Activated naive CD8-positive, alpha-beta T cell treated with anti-CD3 and anti-CD28 coated beads, Interleukin-2, amount 50 U/mL, for 24 hours (primary cell): ENCODE data around the gene HTN3.
"Not testable (repeated sequence)": the region's sequence is repeated elsewhere in the genome, so short reads cannot be mapped to it uniquely, and the experiment has no call there.

ENCODE experiments used
- ATAC-seq: fragments of 150-1000 bp; cut with Tn5 transposase; one replicate; pipeline ENCODE4 v1.10.0; 2021
- DNase-seq: peaks from one replicate; pipeline ENCODE4 v3.0.0; 2021
- H3K27ac Mint-ChIP-seq: one replicate; pipeline ENCODE4 v1.8.0; 2021; ENCODE audit warnings: mild to moderate bottlenecking, mixed read lengths
- H3K27me3 Mint-ChIP-seq: one replicate; pipeline ENCODE4 v1.8.0; 2021; ENCODE audit warnings: mixed read lengths
- H3K36me3 Mint-ChIP-seq: one replicate; pipeline ENCODE4 v1.8.0; 2021; ENCODE audit warnings: low read depth, mixed read lengths
- H3K4me1 Mint-ChIP-seq: one replicate; pipeline ENCODE4 v1.8.0; 2021; ENCODE audit warnings: mixed read lengths
- H3K4me3 Mint-ChIP-seq: one replicate; pipeline ENCODE4 v1.8.0; 2021; ENCODE audit warnings: mild to moderate bottlenecking, moderate library complexity, mixed read lengths
- H3K9me3 Mint-ChIP-seq: one replicate; pipeline ENCODE4 v1.8.0; 2021; ENCODE audit warnings: mixed read lengths

HTN3 gene

GRCh38 chr4:70028159-70028558 is at the start of gene HTN3:
Gene HTN3, plus strand, starts transcription at chr4:70028459. Its CDS starts 2,282 bp downstream, at chr4:70030741.
- H3K27me3 Mint-ChIP-seq, H3K36me3 Mint-ChIP-seq, H3K27ac Mint-ChIP-seq, DNase-seq, H3K4me1 Mint-ChIP-seq, H3K4me3 Mint-ChIP-seq, ATAC-seq, H3K9me3 Mint-ChIP-seq: not testable (repeated sequence)

DNA sequence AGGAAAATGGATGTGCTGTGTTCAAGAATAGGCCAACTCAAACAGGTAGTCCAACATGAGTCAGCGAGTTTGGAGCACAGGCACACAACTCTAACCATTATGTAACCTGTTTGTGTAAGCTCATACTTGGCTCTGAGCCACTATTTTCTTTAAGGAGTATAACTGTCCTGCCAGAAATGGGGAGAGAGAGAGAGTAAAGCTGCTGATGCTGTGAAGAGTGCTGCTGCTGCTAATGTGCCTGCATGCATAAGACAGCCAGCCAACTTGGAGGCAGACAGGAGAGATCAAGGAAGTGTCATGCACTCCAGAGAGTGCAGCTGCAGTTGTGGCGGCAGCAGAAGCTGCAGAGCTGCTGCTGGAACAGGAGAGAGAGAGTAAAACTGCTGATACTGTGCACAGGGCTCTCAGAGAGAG is 44.2 kb upstream of the HTN3 start:
- H3K4me1 Mint-ChIP-seq = no peaks in the 10 kb centered on the region
- no peaks in the 10 kb centered on the region for H3K9me3 Mint-ChIP-seq
- no peak overlapping the region for H3K4me3 Mint-ChIP-seq
- no peaks in the 10 kb centered on the region for H3K36me3 Mint-ChIP-seq
- ATAC-seq (no peak), DNase-seq (no peak)
- no peaks in the 10 kb centered on the region for H3K27me3 Mint-ChIP-seq
- no peak overlapping the region for H3K27ac Mint-ChIP-seq

DNA sequence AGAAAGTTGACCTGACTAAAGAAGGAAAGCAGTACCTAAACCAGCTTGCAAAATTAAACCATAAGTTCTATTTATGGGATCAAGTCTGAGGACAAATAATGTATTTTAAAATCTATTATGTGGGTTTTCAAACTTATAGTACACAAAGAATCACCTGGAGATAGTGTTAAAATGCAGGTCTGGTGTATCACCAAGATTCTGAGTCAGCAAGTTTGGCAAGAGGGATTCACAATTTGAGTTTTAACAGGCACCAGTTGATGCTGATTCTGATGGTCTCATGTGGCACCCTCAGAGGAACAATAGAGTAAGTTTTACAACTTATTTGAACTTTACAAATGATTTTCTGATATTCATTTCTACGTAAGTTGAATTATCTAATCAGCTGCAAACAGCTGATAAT is 41.6 kb upstream of the HTN3 start:
- no peaks in the 10 kb centered on the region for H3K4me1 Mint-ChIP-seq
- H3K36me3 Mint-ChIP-seq = no peaks in the 10 kb centered on the region
- ATAC-seq = no peak
- no peaks in the 10 kb centered on the region for H3K27me3 Mint-ChIP-seq
- H3K4me3 Mint-ChIP-seq = no peak overlapping the region
- no peak overlapping the region for H3K27ac Mint-ChIP-seq
- no peak for DNase-seq
- H3K9me3 Mint-ChIP-seq = no peaks in the 10 kb centered on the region

GRCh38 chr4:69991016-69991415 is 37.2 kb upstream of the HTN3 start:
- no peaks in the 10 kb centered on the region for H3K36me3 Mint-ChIP-seq
- no peaks in the 10 kb centered on the region for H3K9me3 Mint-ChIP-seq
- ATAC-seq (no peak), DNase-seq (no peak)
- no peak overlapping the region for H3K27ac Mint-ChIP-seq
- no peaks in the 10 kb centered on the region for H3K4me1 Mint-ChIP-seq
- H3K27me3 Mint-ChIP-seq = no peaks in the 10 kb centered on the region
- H3K4me3 Mint-ChIP-seq = no peak overlapping the region

GRCh38 chr4:69994782-69995181 is 33.5 kb upstream of the HTN3 start:
- no peak for DNase-seq
- Mint-ChIP-seq H3K36me3 (no peaks in the 10 kb centered on the region), H3K9me3 (no peaks in the 10 kb centered on the region), H3K4me1 (no peaks in the 10 kb centered on the region), H3K27ac (no peak overlapping the region), H3K27me3 (no peaks in the 10 kb centered on the region), H3K4me3 (no peak overlapping the region)
- no peak for ATAC-seq

- Mint-ChIP-seq H3K4me1 (no peaks in the 10 kb centered on the region), H3K36me3 (no peaks in the 10 kb centered on the region), H3K27me3 (no peaks in the 10 kb centered on the region), H3K9me3 (no peaks in the 10 kb centered on the region), H3K27ac (no peak within 1 kb of the TSS), H3K4me3 (no peak within 1 kb of the TSS)
- no peak for ATAC-seq
- DNase-seq = no peak
Measured at GRCh38 chr4:69995526-69996016, 32.7 kb upstream of the HTN3 start, which contains the start of gene STATH. Gene STATH, plus strand, starts transcription at chr4:69995966. Its CDS starts 2,472 bp downstream, at chr4:69998438.

DNA sequence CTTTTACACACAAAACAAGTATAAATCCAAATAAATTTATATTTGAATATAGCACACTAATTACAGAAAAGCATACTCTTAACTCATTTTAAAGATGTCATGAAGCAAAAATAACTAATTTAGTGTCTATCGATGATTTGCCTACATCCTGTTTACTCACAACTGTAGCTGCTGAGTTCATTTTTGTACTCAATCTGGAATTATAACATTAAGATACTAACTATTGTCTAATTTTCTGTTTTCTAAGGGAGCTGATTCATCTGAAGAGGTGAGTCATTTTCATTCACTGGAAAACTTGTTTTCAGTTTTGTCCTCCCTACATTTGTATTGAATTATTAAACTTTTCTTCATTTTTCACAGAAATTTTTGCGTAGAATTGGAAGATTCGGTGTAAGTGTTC is 28.8 kb upstream of the HTN3 start:
- no peak overlapping the region for H3K27ac Mint-ChIP-seq
- no peaks in the 10 kb centered on the region for H3K9me3 Mint-ChIP-seq
- ATAC-seq (no peak), DNase-seq (no peak)
- H3K4me1 Mint-ChIP-seq = no peaks in the 10 kb centered on the region
- H3K36me3 Mint-ChIP-seq = no peaks in the 10 kb centered on the region
- H3K27me3 Mint-ChIP-seq = no peaks in the 10 kb centered on the region
- H3K4me3 Mint-ChIP-seq = no peak overlapping the region

DNA sequence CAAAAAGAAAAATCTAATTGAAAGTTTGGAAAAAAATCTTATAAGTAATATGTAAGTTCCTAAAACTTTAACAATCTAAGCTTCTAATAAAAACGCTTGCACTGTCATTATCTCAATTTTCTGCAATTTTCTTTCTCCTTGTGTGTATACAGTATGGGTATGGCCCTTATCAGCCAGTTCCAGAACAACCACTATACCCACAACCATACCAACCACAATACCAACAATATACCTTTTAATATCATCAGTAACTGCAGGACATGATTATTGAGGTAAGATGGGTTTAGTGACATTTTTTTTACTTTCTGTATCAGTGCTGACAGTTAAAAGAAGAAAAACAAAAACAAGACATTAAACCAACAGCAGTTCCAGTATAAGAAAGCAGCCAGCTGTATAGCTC is 27.5 kb upstream of the HTN3 start:
- H3K4me1 Mint-ChIP-seq = no peaks in the 10 kb centered on the region
- ATAC-seq (no peak), DNase-seq (no peak)
- no peak overlapping the region for H3K27ac Mint-ChIP-seq
- H3K36me3 Mint-ChIP-seq = no peaks in the 10 kb centered on the region
- H3K4me3 Mint-ChIP-seq = no peak overlapping the region
- no peaks in the 10 kb centered on the region for H3K9me3 Mint-ChIP-seq
- H3K27me3 Mint-ChIP-seq = no peaks in the 10 kb centered on the region

- Mint-ChIP-seq H3K9me3 (no peaks in the 10 kb centered on the region), H3K27ac (no peak overlapping the region), H3K27me3 (no peaks in the 10 kb centered on the region), H3K4me1 (no peaks in the 10 kb centered on the region), H3K4me3 (no peak overlapping the region), H3K36me3 (no peaks in the 10 kb centered on the region)
- no peak for ATAC-seq
- DNase-seq = no peak
Measured at GRCh38 chr4:70002507-70002906, 25.8 kb upstream of the HTN3 start.

- Mint-ChIP-seq H3K4me1 (no peaks in the 10 kb centered on the region), H3K9me3 (no peaks in the 10 kb centered on the region), H3K27me3 (no peaks in the 10 kb centered on the region), H3K36me3 (no peaks in the 10 kb centered on the region), H3K27ac (no peak overlapping the region), H3K4me3 (no peak overlapping the region)
- ATAC-seq = no peak
- DNase-seq = no peak
Measured at GRCh38 chr4:70008771-70009170, 19.5 kb upstream of the HTN3 start.

- DNase-seq, H3K4me3 Mint-ChIP-seq, H3K27me3 Mint-ChIP-seq, H3K9me3 Mint-ChIP-seq, H3K36me3 Mint-ChIP-seq, H3K4me1 Mint-ChIP-seq, ATAC-seq, H3K27ac Mint-ChIP-seq: not testable (repeated sequence)
Measured at GRCh38 chr4:70019006-70019405, 9.3 kb upstream of the HTN3 start.

- Mint-ChIP-seq H3K4me1 (no peaks in the 10 kb centered on the region), H3K9me3 (no peaks in the 10 kb centered on the region), H3K36me3 (no peaks in the 10 kb centered on the region), H3K4me3 (no peak overlapping the region), H3K27me3 (no peaks in the 10 kb centered on the region), H3K27ac (no peak overlapping the region)
- DNase-seq = no peak
- ATAC-seq = no peak
Measured at GRCh38 chr4:70023218-70023617, 5.0 kb upstream of the HTN3 start.

DNA sequence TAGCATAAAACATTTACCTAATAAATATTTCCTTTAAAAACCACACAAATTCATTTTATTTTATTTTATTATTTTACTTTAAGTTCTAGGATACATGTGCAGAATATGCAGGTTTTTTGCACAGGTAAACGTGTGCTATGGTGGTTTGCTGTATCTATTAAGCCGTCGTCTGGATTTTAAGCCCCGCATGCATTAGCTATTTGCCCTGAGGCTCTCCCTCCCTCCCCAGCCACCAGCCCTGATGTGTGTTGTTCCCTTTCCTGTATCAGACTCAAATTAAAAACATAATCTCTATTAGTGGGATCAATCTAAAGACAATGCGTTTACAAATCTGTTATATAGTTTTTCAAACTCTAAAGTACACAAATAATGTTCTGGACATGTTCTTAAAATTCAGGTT is 1.2 kb upstream of the HTN3 start:
- H3K4me3 Mint-ChIP-seq = no peak overlapping the region
- no peaks in the 10 kb centered on the region for H3K9me3 Mint-ChIP-seq

DNA sequence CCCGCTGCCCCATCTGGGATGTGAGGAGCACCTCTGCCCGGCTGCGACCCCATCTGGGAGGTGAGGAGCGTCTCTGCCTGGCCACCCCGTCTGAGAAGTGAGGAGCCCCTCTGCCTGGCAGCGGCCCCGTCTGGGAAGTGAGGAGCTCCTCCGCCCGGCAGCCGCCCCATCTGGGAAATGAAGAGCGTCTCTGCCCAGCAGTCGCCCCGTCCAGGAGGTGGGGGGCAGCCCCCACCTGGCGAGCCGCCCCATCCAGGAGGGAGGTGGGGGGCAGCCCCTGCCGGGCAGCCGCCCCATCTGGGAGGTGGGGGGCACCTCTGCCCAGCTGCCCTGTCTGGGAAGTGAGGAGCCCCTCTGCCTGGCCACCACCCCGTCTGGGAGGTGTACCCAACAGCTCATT is 9.3 kb downstream of the HTN3 start:
- H3K27me3 Mint-ChIP-seq, H3K27ac Mint-ChIP-seq, H3K36me3 Mint-ChIP-seq, H3K4me3 Mint-ChIP-seq, ATAC-seq, H3K4me1 Mint-ChIP-seq, H3K9me3 Mint-ChIP-seq, DNase-seq: not testable (repeated sequence)

More for the DNA sequence above, 1.2 kb upstream of the HTN3 start:
- H3K27ac Mint-ChIP-seq = no peak overlapping the region
- H3K27me3 Mint-ChIP-seq = no peaks in the 10 kb centered on the region
- DNase-seq = no peak
- no peaks in the 10 kb centered on the region for H3K4me1 Mint-ChIP-seq
- no peaks in the 10 kb centered on the region for H3K36me3 Mint-ChIP-seq
- no peak for ATAC-seq

DNA sequence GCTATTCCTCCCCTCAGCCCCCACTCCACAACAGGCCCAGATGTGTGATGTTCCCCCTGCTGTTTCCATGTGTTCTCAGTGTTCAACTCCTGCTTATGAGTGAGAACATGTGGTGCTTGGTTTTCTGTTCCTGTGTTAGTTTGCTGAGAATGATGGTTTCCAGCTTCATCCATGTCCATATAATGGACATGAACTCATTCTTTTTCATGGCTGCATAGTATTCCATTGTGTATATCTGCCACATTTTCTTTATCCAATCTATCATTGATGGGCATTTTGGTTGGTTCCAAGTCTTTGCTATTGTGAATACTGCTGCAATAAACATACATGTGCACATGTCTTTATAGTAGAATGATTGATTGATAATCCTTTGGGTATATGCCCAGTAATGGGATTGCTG is 11.7 kb downstream of the HTN3 start:
- H3K36me3 Mint-ChIP-seq, ATAC-seq, H3K4me1 Mint-ChIP-seq, H3K4me3 Mint-ChIP-seq, DNase-seq, H3K27me3 Mint-ChIP-seq, H3K9me3 Mint-ChIP-seq, H3K27ac Mint-ChIP-seq: not testable (repeated sequence)

DNA sequence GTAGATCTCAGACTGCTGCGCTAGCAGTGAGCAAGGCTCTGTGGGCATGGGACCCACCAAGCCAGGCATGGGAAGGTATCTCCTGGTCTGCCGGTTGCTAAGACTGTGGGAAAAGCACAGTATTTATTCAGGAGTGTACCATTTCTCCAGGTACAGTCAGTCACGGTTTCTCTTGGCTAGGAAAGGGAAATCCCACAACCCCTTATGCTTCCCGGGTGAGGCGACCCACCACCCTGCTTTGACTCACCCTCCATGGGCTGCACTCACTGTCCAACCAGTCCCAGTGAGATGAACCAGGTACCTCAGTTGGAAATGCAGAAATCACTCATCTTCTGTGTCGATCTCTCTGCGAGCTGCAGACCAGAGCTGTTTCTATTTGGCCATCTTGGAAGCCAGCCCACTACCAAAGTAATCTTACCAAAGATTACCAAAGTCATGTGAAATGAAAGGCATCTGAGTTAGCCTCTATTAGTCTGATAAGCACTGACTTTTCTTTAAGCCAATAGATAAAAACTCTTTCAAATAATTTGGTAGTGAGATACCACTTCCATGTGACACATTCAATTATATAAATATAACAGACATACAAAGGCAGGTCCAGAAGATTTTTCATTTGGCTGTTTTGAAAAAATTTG is 13.5 kb downstream of the HTN3 start:
- H3K9me3 Mint-ChIP-seq = peaks cover 9% of the 10 kb centered on the region
- H3K36me3 Mint-ChIP-seq = no peaks in the 10 kb centered on the region
- no peaks in the 10 kb centered on the region for H3K4me1 Mint-ChIP-seq
- H3K27me3 Mint-ChIP-seq = no peaks in the 10 kb centered on the region
- no peak overlapping the region for H3K27ac Mint-ChIP-seq
- H3K4me3 Mint-ChIP-seq = no peak overlapping the region
- DNase-seq (no peak), ATAC-seq (no peak)
